ENCODE measurements around the gene SEC23IP.
A peak's percentile ranks its signal among the peaks of the same experiment; 100 is the strongest.

SEC23IP gene

DNA sequence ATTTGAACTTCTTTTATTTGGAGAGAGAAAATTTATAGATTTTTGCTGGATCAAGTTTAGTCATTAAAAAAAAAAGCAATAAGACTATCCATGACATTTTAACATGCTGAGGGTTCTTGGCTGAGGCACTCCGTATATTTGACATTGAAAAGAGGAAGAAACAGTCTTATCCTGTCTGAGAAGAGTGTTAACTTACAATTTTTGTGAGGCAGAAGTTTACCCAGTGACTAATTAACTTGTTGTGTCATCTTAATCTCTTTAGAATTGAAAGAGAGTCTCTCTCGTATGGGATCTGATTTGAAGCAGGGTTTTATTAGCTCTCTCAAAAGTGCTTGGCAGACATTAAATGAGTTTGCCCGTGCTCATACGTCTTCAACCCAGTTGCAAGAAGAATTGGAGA lies 39.3 kb downstream of the SEC23IP start:
- Histone ChIP-seq H3K4me3 (ENCODE audit: low read depth in 1 of 5, low read length in 5 of 5) (no peak overlapping the region), H3K36me3 (ENCODE audit: control insufficient read depth in 5 of 5, insufficient read depth in 5 of 5, low read length in 5 of 5) (peaks cover 56 to 71% (median 70%) of the 10 kb centered on the region in 5 donors), H3K9me3 (ENCODE audit: control insufficient read depth in 5 of 5, low read length in 5 of 5) (no peaks in the 10 kb centered on the region), H3K27me3 (ENCODE audit: control insufficient read depth in 5 of 5, insufficient read depth in 4 of 5, low read length in 5 of 5) (no peaks in the 10 kb centered on the region), H3K4me1 (ENCODE audit: control insufficient read depth in 5 of 5, insufficient read depth in 5 of 5, low read length in 5 of 5) (no peaks in the 10 kb centered on the region), H3K9ac (ENCODE audit: low read length in 5 of 5) (no peak overlapping the region), H3K27ac (ENCODE audit: low read depth, low read length) (no peak overlapping the region)

DNA sequence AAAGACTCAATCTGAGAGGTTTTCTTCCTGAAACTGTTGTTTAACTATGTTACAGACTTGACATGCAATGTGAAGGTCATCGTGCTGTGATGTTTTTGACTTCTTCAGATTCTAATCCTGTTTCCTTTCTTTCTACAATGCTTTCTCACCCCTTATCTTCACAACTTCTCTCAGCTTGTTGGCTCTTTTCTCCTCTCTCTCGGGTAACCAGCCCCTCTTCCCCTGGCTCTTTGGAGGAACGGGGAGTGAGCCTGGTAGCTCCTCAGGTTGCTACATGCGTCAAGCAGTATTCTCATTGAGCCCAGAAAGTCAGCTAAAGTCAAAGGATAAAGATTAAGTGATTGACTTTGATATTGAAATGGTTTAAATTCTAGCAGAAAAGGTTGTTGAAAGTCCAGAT lies 40.1 kb downstream of the SEC23IP start:
- Histone ChIP-seq H3K27me3 (ENCODE audit: control insufficient read depth in 5 of 5, insufficient read depth in 4 of 5, low read length in 5 of 5) (no peaks in the 10 kb centered on the region), H3K4me3 (ENCODE audit: low read depth in 1 of 5, low read length in 5 of 5) (no peak overlapping the region), H3K36me3 (ENCODE audit: control insufficient read depth in 5 of 5, insufficient read depth in 5 of 5, low read length in 5 of 5) (peaks cover 50 to 67% (median 63%) of the 10 kb centered on the region in 5 donors), H3K9me3 (ENCODE audit: control insufficient read depth in 5 of 5, low read length in 5 of 5) (no peaks in the 10 kb centered on the region), H3K27ac (ENCODE audit: low read depth, low read length) (no peak overlapping the region), H3K9ac (ENCODE audit: low read length in 5 of 5) (no peak overlapping the region), H3K4me1 (ENCODE audit: control insufficient read depth in 5 of 5, insufficient read depth in 5 of 5, low read length in 5 of 5) (no peaks in the 10 kb centered on the region)

DNA sequence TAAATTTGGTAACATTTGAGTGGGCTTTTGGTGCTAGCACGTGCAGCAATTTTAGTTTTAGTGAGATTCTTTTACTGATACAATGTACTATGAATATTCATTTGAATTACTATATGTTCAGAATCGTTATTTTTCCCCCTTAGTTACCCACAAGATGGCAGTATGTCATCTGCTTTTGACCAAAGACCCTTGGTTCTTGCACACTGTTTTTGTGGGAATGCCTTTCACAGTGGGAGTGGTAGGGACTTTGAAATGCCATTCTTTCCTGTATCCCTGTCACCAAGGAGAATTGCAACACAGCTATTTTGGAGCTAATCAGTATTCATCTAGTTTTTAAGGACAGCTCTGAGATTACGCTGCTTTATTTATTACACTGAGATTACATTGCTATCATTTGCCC lies 40.6 kb downstream of the SEC23IP start:
- Histone ChIP-seq H3K4me1 (ENCODE audit: control insufficient read depth in 5 of 5, insufficient read depth in 5 of 5, low read length in 5 of 5) (no peaks in the 10 kb centered on the region), H3K27me3 (ENCODE audit: control insufficient read depth in 5 of 5, insufficient read depth in 4 of 5, low read length in 5 of 5) (no peaks in the 10 kb centered on the region), H3K4me3 (ENCODE audit: low read depth in 1 of 5, low read length in 5 of 5) (no peak overlapping the region), H3K9me3 (ENCODE audit: control insufficient read depth in 5 of 5, low read length in 5 of 5) (no peaks in the 10 kb centered on the region), H3K27ac (ENCODE audit: low read depth, low read length) (no peak overlapping the region), H3K36me3 (ENCODE audit: control insufficient read depth in 5 of 5, insufficient read depth in 5 of 5, low read length in 5 of 5) (peaks cover 45 to 66% (median 61%) of the 10 kb centered on the region in 5 donors), H3K9ac (ENCODE audit: low read length in 5 of 5) (no peak overlapping the region)

DNA sequence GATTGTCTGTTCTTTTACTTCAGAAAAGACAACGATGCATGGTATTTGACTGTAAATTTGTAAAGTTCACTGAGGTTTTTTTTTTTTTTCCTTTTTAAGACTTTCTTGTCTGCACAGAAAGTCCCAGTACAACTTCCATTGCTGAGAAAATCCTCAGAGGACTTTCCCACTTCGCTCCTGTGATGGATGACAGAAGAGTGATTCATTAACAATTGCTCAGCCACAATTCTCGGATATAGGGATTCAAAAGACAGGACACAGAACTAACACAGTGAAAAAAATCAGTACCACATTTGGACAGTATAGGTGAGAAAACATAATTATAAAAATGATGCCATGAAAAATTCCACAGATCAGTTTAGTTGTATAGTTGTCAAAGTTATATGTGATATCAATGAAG lies 48.0 kb downstream of the SEC23IP start:
- no peaks in the 10 kb centered on the region for H3K27me3 ChIP-seq (ENCODE audit: control insufficient read depth in 5 of 5, insufficient read depth in 4 of 5, low read length in 5 of 5)
- no peak overlapping the region for H3K27ac ChIP-seq (ENCODE audit: low read depth, low read length)
- no peaks in the 10 kb centered on the region for H3K4me1 ChIP-seq (ENCODE audit: control insufficient read depth in 5 of 5, insufficient read depth in 5 of 5, low read length in 5 of 5)
- H3K9me3 ChIP-seq (ENCODE audit: control insufficient read depth in 5 of 5, low read length in 5 of 5), result no peaks in the 10 kb centered on the region
- H3K4me3 ChIP-seq (ENCODE audit: low read depth in 1 of 5, low read length in 5 of 5), result no peak overlapping the region
- H3K9ac ChIP-seq (ENCODE audit: low read length in 5 of 5), result no peak overlapping the region
- H3K36me3 ChIP-seq (ENCODE audit: control insufficient read depth in 5 of 5, insufficient read depth in 5 of 5, low read length in 5 of 5), result peaks cover 26 to 79% (median 51%) of the 10 kb centered on the region in 5 donors

DNA sequence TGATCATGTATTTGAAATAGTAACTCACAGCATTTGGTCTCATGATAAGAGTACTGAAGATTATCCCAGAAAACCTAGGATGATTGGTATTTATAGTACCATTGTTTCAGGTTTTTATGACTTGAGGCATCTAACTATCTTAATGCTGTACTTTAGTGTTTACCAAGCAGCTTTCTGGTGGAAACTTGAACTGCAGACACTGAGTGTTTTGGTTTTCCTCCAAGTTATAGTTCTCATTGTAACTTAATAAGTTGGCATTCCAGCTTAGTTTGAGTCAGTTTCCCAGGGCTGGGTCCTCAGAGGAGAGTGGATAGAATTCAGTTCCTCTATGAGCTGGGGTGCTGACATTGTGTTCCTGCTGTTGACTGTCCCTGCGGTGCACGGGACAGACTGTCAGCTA lies 50.4 kb downstream of the SEC23IP start:
- H3K4me3 ChIP-seq (ENCODE audit: low read depth in 1 of 5, low read length in 5 of 5), result no peak overlapping the region
- H3K27me3 ChIP-seq (ENCODE audit: control insufficient read depth in 5 of 5, insufficient read depth in 4 of 5, low read length in 5 of 5), result no peaks in the 10 kb centered on the region
- H3K9me3 ChIP-seq (ENCODE audit: control insufficient read depth in 5 of 5, low read length in 5 of 5), result no peaks in the 10 kb centered on the region
- no peak overlapping the region for H3K9ac ChIP-seq (ENCODE audit: low read length in 5 of 5)
- no peaks in the 10 kb centered on the region for H3K4me1 ChIP-seq (ENCODE audit: control insufficient read depth in 5 of 5, insufficient read depth in 5 of 5, low read length in 5 of 5)
- no peak overlapping the region for H3K27ac ChIP-seq (ENCODE audit: low read depth, low read length)
- peaks cover 21 to 65% (median 44%) of the 10 kb centered on the region in 5 donors for H3K36me3 ChIP-seq (ENCODE audit: control insufficient read depth in 5 of 5, insufficient read depth in 5 of 5, low read length in 5 of 5)

DNA sequence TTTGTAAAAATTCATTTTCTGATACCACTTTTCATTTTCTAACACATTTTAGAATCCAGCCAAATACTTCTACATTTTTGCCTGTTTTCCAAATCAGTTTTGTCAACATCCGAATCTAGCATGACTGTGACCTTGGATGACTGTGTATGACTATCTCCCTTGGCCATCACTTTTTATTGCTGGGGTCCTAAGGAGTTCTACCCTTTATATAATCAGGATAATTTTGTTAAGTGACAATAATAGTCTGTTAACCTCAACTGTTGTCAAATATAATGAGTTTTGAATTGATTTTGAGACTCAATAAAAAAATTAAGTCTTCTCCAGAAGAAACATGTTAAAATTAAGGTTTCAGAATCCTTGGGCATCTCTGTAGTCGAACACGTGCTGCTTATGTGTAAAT lies 53.3 kb downstream of the SEC23IP start:
- Histone ChIP-seq H3K27ac (ENCODE audit: low read depth, low read length) (no peak overlapping the region), H3K27me3 (ENCODE audit: control insufficient read depth in 5 of 5, insufficient read depth in 4 of 5, low read length in 5 of 5) (no peaks in the 10 kb centered on the region), H3K9ac (ENCODE audit: low read length in 5 of 5) (no peak overlapping the region), H3K4me3 (ENCODE audit: low read depth in 1 of 5, low read length in 5 of 5) (no peak overlapping the region), H3K4me1 (ENCODE audit: control insufficient read depth in 5 of 5, insufficient read depth in 5 of 5, low read length in 5 of 5) (no peaks in the 10 kb centered on the region), H3K9me3 (ENCODE audit: control insufficient read depth in 5 of 5, low read length in 5 of 5) (no peaks in the 10 kb centered on the region), H3K36me3 (ENCODE audit: control insufficient read depth in 5 of 5, insufficient read depth in 5 of 5, low read length in 5 of 5) (peaks cover 16 to 40% (median 31%) of the 10 kb centered on the region in 5 donors)

DNA sequence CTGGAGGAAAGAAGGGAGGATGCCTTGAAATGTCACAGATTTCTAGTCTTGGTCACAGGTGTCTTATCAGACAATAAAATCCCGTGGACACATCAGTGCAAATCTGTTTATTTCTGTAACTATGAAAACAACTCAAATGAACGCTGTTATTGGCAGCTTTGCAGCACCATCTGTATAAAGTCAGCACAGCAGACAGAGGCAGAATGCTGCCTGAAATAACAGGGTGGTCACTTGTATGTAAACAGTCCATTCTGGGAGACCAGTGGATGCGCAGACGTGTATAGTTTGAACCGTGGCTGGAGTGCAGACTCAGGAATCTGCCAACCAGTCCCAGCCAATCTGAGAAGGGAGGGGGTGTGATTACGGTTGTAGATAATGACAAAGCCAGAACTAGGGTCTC lies 54.8 kb downstream of the SEC23IP start:
- H3K9me3 ChIP-seq (ENCODE audit: control insufficient read depth in 5 of 5, low read length in 5 of 5), result no peaks in the 10 kb centered on the region
- no peak overlapping the region for H3K9ac ChIP-seq (ENCODE audit: low read length in 5 of 5)
- H3K27me3 ChIP-seq (ENCODE audit: control insufficient read depth in 5 of 5, insufficient read depth in 4 of 5, low read length in 5 of 5), result no peaks in the 10 kb centered on the region
- H3K4me1 ChIP-seq (ENCODE audit: control insufficient read depth in 5 of 5, insufficient read depth in 5 of 5, low read length in 5 of 5), result no peaks in the 10 kb centered on the region
- H3K27ac ChIP-seq (ENCODE audit: low read depth, low read length), result no peak overlapping the region
- H3K36me3 ChIP-seq (ENCODE audit: control insufficient read depth in 5 of 5, insufficient read depth in 5 of 5, low read length in 5 of 5), result peaks cover 6 to 25% (median 17%) of the 10 kb centered on the region in 5 donors
- H3K4me3 ChIP-seq (ENCODE audit: low read depth in 1 of 5, low read length in 5 of 5), result no peak overlapping the region

DNA sequence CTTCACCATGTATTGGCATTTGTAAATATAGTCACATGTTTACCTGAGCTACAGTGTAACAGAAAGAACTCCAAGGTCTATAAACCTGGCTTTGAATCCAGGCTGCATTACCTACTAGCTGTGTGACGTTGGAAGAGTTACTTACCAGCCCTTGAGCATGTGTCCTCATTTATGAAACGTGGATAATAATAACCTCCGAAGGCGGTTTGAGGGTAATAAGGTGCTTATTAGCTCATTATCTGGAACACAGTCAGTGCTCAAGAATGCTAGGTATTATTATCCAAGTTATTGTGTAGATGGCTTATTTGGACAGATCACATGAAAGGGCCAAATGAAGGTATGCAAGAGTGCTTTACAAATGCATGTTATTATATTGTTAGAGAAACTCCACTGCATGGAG lies 64.9 kb downstream of the SEC23IP start:
- H3K4me1 ChIP-seq (ENCODE audit: control insufficient read depth in 5 of 5, insufficient read depth in 5 of 5, low read length in 5 of 5), result no peaks in the 10 kb centered on the region
- H3K4me3 ChIP-seq (ENCODE audit: low read depth in 1 of 5, low read length in 5 of 5), result no peak overlapping the region
- H3K36me3 ChIP-seq (ENCODE audit: control insufficient read depth in 5 of 5, insufficient read depth in 5 of 5, low read length in 5 of 5), result no peaks in the 10 kb centered on the region
- H3K27me3 ChIP-seq (ENCODE audit: control insufficient read depth in 5 of 5, insufficient read depth in 4 of 5, low read length in 5 of 5), result no peaks in the 10 kb centered on the region
- H3K9me3 ChIP-seq (ENCODE audit: control insufficient read depth in 5 of 5, low read length in 5 of 5), result no peaks in the 10 kb centered on the region
- no peak overlapping the region for H3K27ac ChIP-seq (ENCODE audit: low read depth, low read length)
- H3K9ac ChIP-seq (ENCODE audit: low read length in 5 of 5), result no peak overlapping the region

DNA sequence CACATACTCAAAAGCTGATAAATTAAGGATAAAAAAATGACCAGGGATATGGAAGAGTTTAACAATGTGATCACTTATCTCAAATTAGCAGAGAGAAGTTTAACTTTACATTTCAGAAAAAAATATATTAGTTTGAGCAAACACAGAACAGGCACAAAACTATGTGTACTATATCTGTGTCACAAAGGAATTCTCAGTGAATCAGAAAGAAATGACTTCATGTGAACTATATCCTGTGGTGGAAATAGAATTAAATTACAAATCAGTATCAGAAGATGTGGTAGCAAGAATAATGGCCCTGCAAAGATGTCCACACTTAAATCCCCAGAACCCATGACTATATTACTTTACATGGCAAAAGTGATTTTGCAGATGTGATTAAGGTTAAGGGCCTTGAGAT lies 70.3 kb downstream of the SEC23IP start:
- Histone ChIP-seq H3K27ac (ENCODE audit: low read depth, low read length) (no peak overlapping the region), H3K4me3 (ENCODE audit: low read depth in 1 of 5, low read length in 5 of 5) (no peak overlapping the region), H3K9ac (ENCODE audit: low read length in 5 of 5) (no peak overlapping the region), H3K4me1 (ENCODE audit: control insufficient read depth in 5 of 5, insufficient read depth in 5 of 5, low read length in 5 of 5) (no peaks in the 10 kb centered on the region), H3K36me3 (ENCODE audit: control insufficient read depth in 5 of 5, insufficient read depth in 5 of 5, low read length in 5 of 5) (no peaks in the 10 kb centered on the region), H3K9me3 (ENCODE audit: control insufficient read depth in 5 of 5, low read length in 5 of 5) (peaks cover 6 to 17% (median 15%) of the 10 kb centered on the region in 5 donors), H3K27me3 (ENCODE audit: control insufficient read depth in 5 of 5, insufficient read depth in 4 of 5, low read length in 5 of 5) (no peaks in the 10 kb centered on the region)

DNA sequence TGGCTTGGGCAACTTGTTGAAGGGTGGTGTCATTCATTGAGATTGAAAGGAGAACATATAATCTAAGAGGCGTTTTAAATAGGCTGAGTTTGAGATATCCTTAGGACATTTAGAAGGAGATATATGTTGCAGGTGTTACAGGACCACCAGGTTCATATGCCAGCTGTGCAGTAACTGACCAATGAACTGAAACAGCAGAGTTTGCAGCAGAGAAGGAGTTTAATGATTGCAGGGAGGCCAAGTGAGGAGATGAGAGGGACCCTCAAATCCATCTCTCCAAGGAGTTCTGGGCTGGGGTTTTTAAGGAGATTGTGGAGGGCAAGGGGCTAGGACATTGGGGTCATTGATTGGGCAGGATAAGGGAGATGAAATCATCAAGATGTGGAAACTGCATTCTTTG lies 74.5 kb downstream of the SEC23IP start:
- Histone ChIP-seq H3K9me3 (ENCODE audit: control insufficient read depth in 5 of 5, low read length in 5 of 5) (peaks cover 6 to 19% (median 15%) of the 10 kb centered on the region in 5 donors), H3K27ac (ENCODE audit: low read depth, low read length) (no peak overlapping the region), H3K9ac (ENCODE audit: low read length in 5 of 5) (no peak overlapping the region), H3K27me3 (ENCODE audit: control insufficient read depth in 5 of 5, insufficient read depth in 4 of 5, low read length in 5 of 5) (no peaks in the 10 kb centered on the region), H3K4me1 (ENCODE audit: control insufficient read depth in 5 of 5, insufficient read depth in 5 of 5, low read length in 5 of 5) (no peaks in the 10 kb centered on the region), H3K4me3 (ENCODE audit: low read depth in 1 of 5, low read length in 5 of 5) (peak overlapping the region in 1 of 5 donors; percentile 23), H3K36me3 (ENCODE audit: control insufficient read depth in 5 of 5, insufficient read depth in 5 of 5, low read length in 5 of 5) (no peaks in the 10 kb centered on the region)

DNA sequence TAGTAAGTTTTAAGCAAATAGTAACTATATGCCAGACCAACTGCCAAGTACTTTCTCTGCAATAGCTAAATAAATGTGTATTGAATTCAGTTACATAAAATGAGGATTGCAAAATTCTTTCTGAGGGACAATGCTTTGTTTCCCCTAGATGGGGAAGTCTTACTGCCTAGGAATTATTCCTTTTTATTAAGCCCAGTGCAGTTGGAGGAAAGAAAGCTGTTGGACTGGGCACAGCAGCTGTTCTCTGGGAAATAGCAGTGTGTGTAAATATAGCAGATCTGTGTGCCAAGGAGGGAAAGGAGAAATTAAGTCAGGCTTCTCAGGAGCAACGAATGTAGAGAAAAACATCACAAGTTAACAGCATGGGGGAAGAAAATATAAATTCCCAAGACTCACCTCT lies 77.1 kb downstream of the SEC23IP start:
- Histone ChIP-seq H3K36me3 (ENCODE audit: control insufficient read depth in 5 of 5, insufficient read depth in 5 of 5, low read length in 5 of 5) (no peaks in the 10 kb centered on the region), H3K4me3 (ENCODE audit: low read depth in 1 of 5, low read length in 5 of 5) (no peak overlapping the region), H3K27ac (ENCODE audit: low read depth, low read length) (no peak overlapping the region), H3K9ac (ENCODE audit: low read length in 5 of 5) (no peak overlapping the region), H3K9me3 (ENCODE audit: control insufficient read depth in 5 of 5, low read length in 5 of 5) (peaks cover 6 to 16% (median 14%) of the 10 kb centered on the region in 5 donors), H3K4me1 (ENCODE audit: control insufficient read depth in 5 of 5, insufficient read depth in 5 of 5, low read length in 5 of 5) (no peaks in the 10 kb centered on the region), H3K27me3 (ENCODE audit: control insufficient read depth in 5 of 5, insufficient read depth in 4 of 5, low read length in 5 of 5) (no peaks in the 10 kb centered on the region)
